Measurements from ENCODE around the gene TRIM71.

DNA sequence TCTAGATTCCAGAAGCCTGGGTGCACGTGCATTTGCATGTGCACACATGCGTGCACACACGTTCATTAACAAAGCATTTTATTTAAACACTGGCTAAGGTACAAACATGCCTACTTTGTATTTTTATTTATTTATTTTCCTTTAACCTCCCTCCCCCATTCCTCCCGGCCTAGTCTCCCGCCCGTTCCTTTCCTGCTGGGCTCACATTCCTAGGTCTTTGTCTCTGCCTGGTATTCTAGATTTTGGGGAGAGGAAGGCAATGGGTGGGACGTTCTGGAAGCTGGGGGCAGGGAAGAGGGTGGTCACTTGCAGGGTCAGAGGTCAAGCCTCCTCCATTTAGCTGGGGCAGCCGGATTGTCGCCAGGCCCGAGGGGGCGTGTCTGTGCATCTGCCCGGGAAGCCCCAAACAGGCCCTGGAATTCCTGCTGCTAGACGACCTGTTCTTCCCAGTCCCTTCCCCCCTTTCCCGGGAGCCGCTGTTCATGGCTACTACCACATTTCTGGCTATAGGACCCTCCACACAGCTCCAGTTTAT is 51.8 kb downstream of the TRIM71 start:
- TF ChIP-seq CTCF (conservative IDR thresholded peaks at IDR 0.05; ENCODE audit: low read length) (no peak), EZH2phosphoT487 (IDR thresholded peaks at IDR 0.05; ENCODE audit: borderline replicate concordance) (no peak)
